K562 (cell line): ENCODE data around the gene CTDSP1. TPM values are rescaled to one million over a fixed set of nuclear protein-coding genes. Genes with fewer than 3 reads are reported as not detected.

Source experiments
- ADNP ChIP-seq: fragments of 200-800 bp; sonication (Bioruptor generic); IDR thresholded peaks from 2 replicates; pipeline ENCODE4 v1.6.1; 2016; ENCODE audit warnings: missing genetic modification characterization, missing compliant biosample characterization
- CBX1 ChIP-seq: sonication (generic); IDR thresholded peaks from 2 replicates; pipeline ENCODE4 v1.6.1; 2016; ENCODE audit warnings: antibody characterized with exemption, low read depth, mild to moderate bottlenecking
- CHD1 ChIP-seq: fragments of 200-600 bp; sonication (generic); IDR thresholded peaks from one replicate; pipeline ENCODE4 v1.6.1; 2012; ENCODE audit warnings: mild to moderate bottlenecking, moderate library complexity, low read length, inconsistent platforms
- GATA2 ChIP-seq: sonication (generic); formaldehyde crosslinking; IDR thresholded peaks from 2 replicates; pipeline ENCODE4 v1.4.0; 2020; ENCODE audit warnings: mild to moderate bottlenecking, missing genetic modification reagents
- HNRNPL ChIP-seq: fragments of 200-400 bp; formaldehyde crosslinking; IDR thresholded peaks from 2 replicates; pipeline ENCODE4 v1.6.1; 2017; ENCODE audit warnings: low read depth, mild to moderate bottlenecking, low read length
- KDM1A ChIP-seq, 2 experiments: fragments of 450-650 bp; IDR thresholded peaks; 2 replicates each; pipeline ENCODE4 v1.6.1; 2016; ENCODE audit warnings: mild to moderate bottlenecking in 2 of 2
- MEF2A ChIP-seq: IDR thresholded peaks from 2 replicates; pipeline ENCODE4 v1.6.1; 2011; ENCODE audit warnings: low read depth, mild to moderate bottlenecking, low read length, moderate library complexity; ENCODE audit not compliant: control insufficient read depth
- SFPQ ChIP-seq: fragments of 200-400 bp; formaldehyde crosslinking; IDR thresholded peaks from 2 replicates; pipeline ENCODE4 v1.6.1; 2017; ENCODE audit warnings: mild to moderate bottlenecking, low read depth, low read length, moderate library complexity
- SP1 ChIP-seq: sonication (generic); formaldehyde crosslinking; IDR thresholded peaks from 2 replicates; pipeline ENCODE4 v1.8.1; 2022; ENCODE audit warnings: mild to moderate bottlenecking, missing genetic modification reagents
- YY1 ChIP-seq, 3 experiments: IDR thresholded peaks; 2 replicates each; pipeline ENCODE4 v1.6.1; 2011; ENCODE audit warnings: low read length in 2 of 3, mild to moderate bottlenecking in 2 of 3, moderate library complexity in 2 of 3, borderline replicate concordance in 1 of 3, control low read depth in 1 of 3, low read depth in 1 of 3; ENCODE audit not compliant: insufficient read depth in 3 of 3, insufficient replicate concordance in 2 of 3, control insufficient read depth in 1 of 3, insufficient read length in 1 of 3; ENCODE audit errors: extremely low read depth in 1 of 3
- ZFP36 ChIP-seq: fragments of 150-350 bp; IDR thresholded peaks from 2 replicates; pipeline ENCODE4 v1.6.1; 2018; ENCODE audit warnings: low read length, low read depth; ENCODE audit not compliant: partially characterized antibody
- ZNF165 ChIP-seq: fragments of 250-450 bp; sonication (Bioruptor Pico); IDR thresholded peaks from 2 replicates; pipeline ENCODE4 v1.4.0; 2020; ENCODE audit warnings: borderline replicate concordance
- ZNF511 ChIP-seq: sonication (generic); formaldehyde crosslinking; IDR thresholded peaks from 2 replicates; pipeline ENCODE4 v1.8.0; 2022; ENCODE audit warnings: mild to moderate bottlenecking, missing genetic modification reagents
- ZNF57 ChIP-seq: fragments of 450-650 bp; formaldehyde crosslinking; IDR thresholded peaks from 2 replicates; pipeline ENCODE4 v1.4.0; 2020; ENCODE audit warnings: mild to moderate bottlenecking, moderate library complexity
- ZNF586 ChIP-seq: fragments of 450-650 bp; formaldehyde crosslinking; conservative IDR thresholded peaks from 2 replicates; pipeline ENCODE4 v1.4.0; 2020; ENCODE audit warnings: mild to moderate bottlenecking, moderate library complexity
- ZNF639 ChIP-seq, 2 experiments: fragments of 200-800 bp in 1 of 2; sonication (Bioruptor generic) in 1 of 2; sonication (generic) in 1 of 2; formaldehyde crosslinking in 1 of 2; IDR thresholded peaks in 1 of 2; conservative IDR thresholded peaks in 1 of 2; 2 replicates each; pipeline versions ENCODE4 v1.5.0 to v1.6.1; 2016 to 2020; ENCODE audit warnings: missing compliant biosample characterization in 1 of 2, missing genetic modification characterization in 1 of 2, missing genetic modification reagents in 1 of 2
- polyA plus RNA-seq, 8 experiments: library from polyadenylated mRNA; depleted of rRNA in 4 of 8; stranded (reverse) in 5 of 8; unstranded in 3 of 8; fragments of >200 nt; fragmentation: Nextera tagmentation in 2 of 8; fragmentation: Illumina TruSeq in 1 of 8; extraction: Ambion mirVana in 2 of 8; extraction: Trizol in 1 of 8; gene quantifications; 2 replicates each; pipeline versions ENCODE4 v1.2.1 to v1.2.3, GENCODE V29; 2011 to 2014; ENCODE audit warnings: inconsistent platforms in 1 of 8, missing spikeins in 1 of 8
- total RNA-seq, 7 experiments: library from RNA; depleted of rRNA in 6 of 7; stranded (reverse); fragments of >200 nt in 6 of 7; fragmentation: Illumina TruSeq in 2 of 7; extraction: Trizol in 2 of 7; gene quantifications; 2 replicates each; pipeline versions ENCODE4 v1.2.1 to v1.2.3, GENCODE V29; 2011 to 2021; ENCODE audit warnings: low replicate concordance in 1 of 7

Gene CTDSP1
- total and polyA plus RNA-seq, 9 of the 15 experiments (the other 6 are each of a cell fraction or from before 2014, with no cell fraction given) = 2.4 to 74.8 (median 45.8) TPM

- TF ChIP-seq YY1 (IDR thresholded peaks at IDR 0.05; ENCODE audit: borderline replicate concordance in 1 of 3, control insufficient read depth in 1 of 3, extremely low read depth in 1 of 3, insufficient read depth in 3 of 3, insufficient read length in 1 of 3, insufficient replicate concordance in 2 of 3, low read depth in 1 of 3, low read length in 2 of 3) = peak in 1 of 3 experiments; percentile 32
- 0 out of 2 replicates have a peak, but pooled peaks have one; percentile 17 for TF ChIP-seq ZNF511 (CRISPR knock-in tag)
- TF ChIP-seq GATA2 (CRISPR knock-in tag) = no peak
- no peak for TF ChIP-seq CBX1
- TF ChIP-seq ZFP36 = no peak
- no peak for TF ChIP-seq CHD1
- no peak for TF ChIP-seq MEF2A
- TF ChIP-seq SFPQ = no peak
- no peak for TF ChIP-seq KDM1A (IDR thresholded peaks at IDR 0.05)
- TF ChIP-seq ZNF165 = no peak
- 0 out of 2 replicates have a peak, but pooled peaks have one; percentile 1 for TF ChIP-seq SP1 (CRISPR knock-in tag)
- no peak for TF ChIP-seq ZNF586
- TF ChIP-seq ZNF57 (CRISPR knock-in tag) = no peak
- peak; percentile 78; the same call in 1 of the 2 replicates for TF ChIP-seq ADNP (tag)
- TF ChIP-seq HNRNPL = 0 out of 2 replicates have a peak, but pooled peaks have one; percentile 4
- TF ChIP-seq ZNF639 (CRISPR knock-in tag; conservative IDR thresholded peaks at IDR 0.05 in 1 of 2, IDR thresholded peaks at IDR 0.05 in 1 of 2) = 0 out of 4 replicates have a peak, but pooled peaks of 1 of the 2 experiments have one; percentile 11
Measured at GRCh38 chr2:218398437-218399390, 954 bp upstream of the CTDSP1 start (continued).
